ENCODE results near the gene FAAP24.

- TF ChIP-seq, protein P1, sequence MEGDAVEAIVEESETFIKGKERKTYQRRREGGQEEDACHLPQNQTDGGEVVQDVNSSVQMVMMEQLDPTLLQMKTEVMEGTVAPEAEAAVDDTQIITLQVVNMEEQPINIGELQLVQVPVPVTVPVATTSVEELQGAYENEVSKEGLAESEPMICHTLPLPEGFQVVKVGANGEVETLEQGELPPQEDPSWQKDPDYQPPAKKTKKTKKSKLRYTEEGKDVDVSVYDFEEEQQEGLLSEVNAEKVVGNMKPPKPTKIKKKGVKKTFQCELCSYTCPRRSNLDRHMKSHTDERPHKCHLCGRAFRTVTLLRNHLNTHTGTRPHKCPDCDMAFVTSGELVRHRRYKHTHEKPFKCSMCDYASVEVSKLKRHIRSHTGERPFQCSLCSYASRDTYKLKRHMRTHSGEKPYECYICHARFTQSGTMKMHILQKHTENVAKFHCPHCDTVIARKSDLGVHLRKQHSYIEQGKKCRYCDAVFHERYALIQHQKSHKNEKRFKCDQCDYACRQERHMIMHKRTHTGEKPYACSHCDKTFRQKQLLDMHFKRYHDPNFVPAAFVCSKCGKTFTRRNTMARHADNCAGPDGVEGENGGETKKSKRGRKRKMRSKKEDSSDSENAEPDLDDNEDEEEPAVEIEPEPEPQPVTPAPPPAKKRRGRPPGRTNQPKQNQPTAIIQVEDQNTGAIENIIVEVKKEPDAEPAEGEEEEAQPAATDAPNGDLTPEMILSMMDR (IDR thresholded peaks at IDR 0.05; ENCODE audit: low read length) = no peak
- TF ChIP-seq EZH2 (IDR thresholded peaks at IDR 0.05; ENCODE audit: borderline replicate concordance, low read length) = no peak
These were observed 41.5 kb upstream of the FAAP24 start for GRCh38 chr19:32930567-32930966.
